PC-9 (cell line): Measurements from ENCODE around the gene HES1.

Source experiments
- EZH2 ChIP-seq: fragments of 200-600 bp; sonication (generic); IDR thresholded peaks from 2 replicates; pipeline ENCODE4 v1.8.0; 2017; ENCODE audit warnings: antibody characterized with exemption, low read depth
- TF ChIP-seq, protein P1 (sequence below): fragments of 200-600 bp; sonication (generic); conservative IDR thresholded peaks from 2 replicates; pipeline ENCODE4 v1.6.1; 2017; ENCODE audit warnings: mixed run types, antibody characterized with exemption, mild to moderate bottlenecking, moderate library complexity

DNA sequence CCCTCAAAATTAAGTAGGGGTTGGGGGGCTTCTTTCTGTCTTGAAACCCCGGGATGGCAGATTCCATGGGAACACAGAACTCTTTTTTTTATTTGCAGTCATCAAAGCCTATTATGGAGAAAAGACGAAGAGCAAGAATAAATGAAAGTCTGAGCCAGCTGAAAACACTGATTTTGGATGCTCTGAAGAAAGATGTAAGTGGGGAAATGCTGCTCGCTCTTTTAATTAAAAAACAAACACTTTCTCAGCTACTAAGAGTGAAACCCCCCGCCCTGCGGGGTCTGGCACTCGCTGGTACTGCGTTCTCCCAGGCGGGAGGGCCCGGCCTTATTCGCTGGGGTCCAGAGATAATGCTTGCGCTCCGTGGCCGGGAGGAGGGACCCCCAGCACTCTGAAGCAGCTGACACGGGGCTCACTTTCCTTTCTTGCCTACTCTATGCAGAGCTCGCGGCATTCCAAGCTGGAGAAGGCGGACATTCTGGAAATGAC lies 615 bp downstream of the HES1 start:
- TF ChIP-seq, protein P1, sequence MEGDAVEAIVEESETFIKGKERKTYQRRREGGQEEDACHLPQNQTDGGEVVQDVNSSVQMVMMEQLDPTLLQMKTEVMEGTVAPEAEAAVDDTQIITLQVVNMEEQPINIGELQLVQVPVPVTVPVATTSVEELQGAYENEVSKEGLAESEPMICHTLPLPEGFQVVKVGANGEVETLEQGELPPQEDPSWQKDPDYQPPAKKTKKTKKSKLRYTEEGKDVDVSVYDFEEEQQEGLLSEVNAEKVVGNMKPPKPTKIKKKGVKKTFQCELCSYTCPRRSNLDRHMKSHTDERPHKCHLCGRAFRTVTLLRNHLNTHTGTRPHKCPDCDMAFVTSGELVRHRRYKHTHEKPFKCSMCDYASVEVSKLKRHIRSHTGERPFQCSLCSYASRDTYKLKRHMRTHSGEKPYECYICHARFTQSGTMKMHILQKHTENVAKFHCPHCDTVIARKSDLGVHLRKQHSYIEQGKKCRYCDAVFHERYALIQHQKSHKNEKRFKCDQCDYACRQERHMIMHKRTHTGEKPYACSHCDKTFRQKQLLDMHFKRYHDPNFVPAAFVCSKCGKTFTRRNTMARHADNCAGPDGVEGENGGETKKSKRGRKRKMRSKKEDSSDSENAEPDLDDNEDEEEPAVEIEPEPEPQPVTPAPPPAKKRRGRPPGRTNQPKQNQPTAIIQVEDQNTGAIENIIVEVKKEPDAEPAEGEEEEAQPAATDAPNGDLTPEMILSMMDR = no peak
- no peak for TF ChIP-seq EZH2
